ENCODE measurements around the gene ADAM19.
"Not testable (repeated sequence)": the region's sequence is repeated elsewhere in the genome, so short reads cannot be mapped to it uniquely, and the experiment has no call there.

ADAM19 gene

DNA sequence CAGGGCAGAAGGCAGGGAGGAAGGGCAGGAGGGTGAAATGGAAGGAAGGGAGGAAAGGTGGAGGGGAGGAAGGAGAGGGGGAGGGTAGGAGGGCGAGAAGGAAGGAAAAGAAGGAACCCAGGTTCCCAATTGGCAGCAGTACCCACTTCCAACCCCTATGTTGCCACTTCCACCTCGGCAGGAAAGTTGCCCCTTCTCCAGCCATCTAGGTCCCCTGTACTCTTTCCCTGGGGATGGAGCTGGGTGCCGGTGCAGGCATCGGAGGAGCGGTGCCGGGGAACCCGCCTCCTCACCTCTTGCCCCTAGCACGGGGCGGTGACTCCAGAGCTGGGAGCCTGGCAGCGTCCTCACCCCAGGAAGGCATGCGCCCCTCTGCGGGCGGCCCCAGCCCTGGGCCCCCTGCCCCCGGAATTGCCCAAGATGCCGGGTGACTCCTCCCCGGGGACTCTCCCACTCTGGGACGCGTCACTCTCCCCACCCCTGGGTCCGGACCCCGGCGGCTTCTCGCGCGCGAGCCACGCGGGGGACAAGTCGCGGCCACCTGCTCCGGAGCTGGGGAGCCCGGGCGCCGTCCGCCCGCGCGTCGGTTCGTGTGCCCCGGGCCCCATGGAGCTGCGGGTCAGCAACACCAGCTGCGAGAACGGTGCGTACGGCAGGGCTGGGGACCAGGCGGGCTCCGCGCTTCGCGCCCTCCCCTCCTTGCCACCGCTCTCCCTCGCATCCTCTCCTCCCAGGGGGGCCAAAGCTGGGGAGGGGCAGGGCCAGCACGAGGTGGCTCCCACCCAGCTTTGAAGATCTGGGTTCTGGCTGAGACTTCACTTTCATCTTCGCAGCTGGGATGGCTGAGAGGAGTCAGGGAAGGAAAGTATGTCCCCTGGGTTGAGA is 115.6 kb downstream of the ADAM19 start, which contains the start of gene NIPAL4:
NIPAL4 (plus strand) TSS at position 499 of the 885 bp plus-strand sequence; CDS start at position 607, 108 bp downstream.
- DNase-seq: no peak

DNA sequence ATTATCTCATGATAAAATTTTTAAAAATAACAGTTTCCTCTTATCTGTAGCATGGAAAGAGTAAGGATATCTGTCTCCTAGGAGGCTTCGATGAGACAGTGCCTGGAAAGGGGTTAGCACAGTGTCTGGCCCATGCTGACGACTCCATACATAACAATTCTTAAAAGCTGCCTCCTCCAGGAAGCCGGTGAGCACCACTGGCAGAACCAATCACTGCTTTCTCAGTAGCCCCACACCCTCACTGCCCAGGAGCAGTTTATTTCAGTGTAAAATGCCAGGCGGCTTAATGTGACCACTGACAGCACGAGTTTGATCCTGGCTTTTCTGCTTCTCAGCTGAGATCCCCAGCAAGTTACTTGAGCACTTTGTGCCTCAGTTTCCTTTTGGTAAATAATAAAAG is 116.7 kb downstream of the ADAM19 start:
- DNase-seq: no peak

DNA sequence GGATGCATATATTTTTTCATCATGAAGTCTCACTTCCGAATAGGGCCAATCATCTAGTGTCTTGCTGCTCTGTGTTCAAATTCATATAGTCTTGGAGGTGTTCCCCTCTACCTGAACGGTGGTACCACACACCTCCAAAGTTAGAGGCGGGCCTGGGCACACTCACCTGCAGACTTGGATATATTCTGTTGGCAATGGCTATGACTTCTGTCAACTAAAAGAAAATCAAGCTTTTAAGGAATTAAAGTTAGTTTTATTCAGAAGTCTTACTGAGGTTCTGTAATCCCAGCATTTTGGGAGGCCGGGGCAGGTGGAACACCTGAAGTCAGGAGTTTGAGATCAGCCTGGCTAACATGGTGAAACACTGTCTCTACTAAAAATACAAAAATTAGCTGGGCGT is 118.2 kb downstream of the ADAM19 start:
- DNase-seq: no peak

DNA sequence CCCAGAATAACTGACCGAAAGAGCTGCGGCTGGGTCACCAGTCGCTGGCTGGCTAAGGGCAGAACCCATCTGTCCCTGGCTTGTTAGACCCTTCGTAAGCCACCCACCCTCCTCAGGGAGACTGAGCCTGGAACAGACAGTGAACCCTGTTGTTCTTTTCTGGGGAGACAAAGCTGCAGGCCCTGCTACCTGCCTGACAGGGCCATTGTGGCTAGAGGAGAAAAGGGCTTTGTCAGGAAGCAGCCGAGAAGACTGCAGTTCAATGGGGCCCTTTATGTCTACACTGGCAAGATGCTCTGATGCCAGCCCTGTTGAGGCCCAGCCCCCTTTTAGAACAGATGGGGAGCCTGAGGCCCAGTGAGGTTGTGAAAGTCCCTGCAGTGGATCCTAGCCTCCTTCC is 119.3 kb downstream of the ADAM19 start:
- no peak for DNase-seq

DNA sequence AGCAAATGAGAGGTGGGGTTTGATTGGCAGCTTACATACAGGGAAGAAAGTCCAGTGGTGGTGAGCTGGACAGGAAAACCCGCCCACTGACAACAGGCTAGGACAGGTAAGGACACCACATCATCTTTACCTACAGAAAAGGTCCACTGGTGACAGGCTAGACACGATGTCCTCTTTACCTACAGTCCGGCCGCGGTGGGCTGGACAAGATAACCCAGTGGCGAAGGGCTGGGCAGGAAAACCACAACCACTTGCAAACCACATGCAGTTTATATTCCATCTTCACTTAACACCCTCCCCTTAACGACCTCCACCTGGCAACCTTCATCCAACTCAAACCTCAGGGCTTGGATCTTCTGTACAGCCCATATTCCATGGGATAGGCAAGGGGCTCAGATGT is 120.5 kb downstream of the ADAM19 start:
- no peak for DNase-seq

DNA sequence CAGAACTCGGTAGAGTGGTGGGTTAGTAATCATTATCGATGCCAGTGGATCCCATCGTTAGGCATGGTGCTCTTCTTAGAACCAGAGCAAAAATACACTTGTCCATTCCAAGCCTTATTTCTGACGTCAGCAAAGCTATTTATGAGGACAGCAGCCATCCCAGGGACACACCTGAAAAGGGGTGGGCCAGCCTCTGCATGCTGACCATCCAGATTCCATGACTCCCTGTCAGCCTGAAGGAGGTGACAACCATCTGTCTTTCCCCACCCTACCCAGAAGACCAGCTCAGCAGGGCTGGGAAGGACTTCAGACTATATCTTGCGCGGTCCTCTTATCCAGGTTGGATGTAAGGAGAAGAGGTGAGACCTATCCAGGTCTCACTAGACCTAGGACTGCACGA is 121.3 kb downstream of the ADAM19 start:
- no peak for DNase-seq

DNA sequence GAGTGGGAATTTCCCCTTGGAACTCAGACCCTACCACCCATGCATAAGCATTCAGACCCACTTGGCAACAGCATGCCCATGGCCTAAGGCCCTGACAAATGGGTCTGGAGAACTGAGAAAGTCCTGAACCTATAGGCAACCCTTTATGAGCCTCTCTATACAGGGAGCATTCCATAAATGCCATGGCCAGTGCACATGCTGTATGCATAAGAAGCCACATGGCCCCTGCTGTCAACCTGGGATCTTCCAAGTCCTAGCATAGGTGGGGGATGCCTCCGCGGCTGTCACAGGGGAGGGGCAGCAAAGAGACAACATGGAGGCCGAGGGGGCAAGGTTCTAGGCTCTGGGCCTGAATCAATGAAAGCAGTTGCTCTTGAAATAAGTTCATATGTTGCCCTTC is 123.8 kb downstream of the ADAM19 start:
- no peak for DNase-seq

DNA sequence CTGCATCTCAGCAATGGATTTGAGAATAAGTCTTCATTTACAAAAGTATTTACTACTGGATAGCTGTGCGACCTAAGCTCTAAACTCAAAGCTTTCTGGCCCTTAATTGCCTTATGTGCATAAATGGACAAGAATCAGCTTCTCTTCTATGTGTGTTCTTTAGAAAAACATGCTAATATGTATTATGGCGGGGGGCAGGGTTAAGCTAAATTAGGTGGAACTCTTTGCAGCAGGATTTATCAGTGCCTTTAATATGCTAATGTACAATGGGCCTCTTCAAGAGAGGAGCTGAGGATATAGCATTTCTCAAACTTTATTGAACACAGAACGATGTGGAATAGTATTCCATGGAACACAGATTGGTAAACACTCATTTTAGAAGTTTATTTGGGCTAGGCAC is 125.6 kb downstream of the ADAM19 start:
- no peak for DNase-seq

DNA sequence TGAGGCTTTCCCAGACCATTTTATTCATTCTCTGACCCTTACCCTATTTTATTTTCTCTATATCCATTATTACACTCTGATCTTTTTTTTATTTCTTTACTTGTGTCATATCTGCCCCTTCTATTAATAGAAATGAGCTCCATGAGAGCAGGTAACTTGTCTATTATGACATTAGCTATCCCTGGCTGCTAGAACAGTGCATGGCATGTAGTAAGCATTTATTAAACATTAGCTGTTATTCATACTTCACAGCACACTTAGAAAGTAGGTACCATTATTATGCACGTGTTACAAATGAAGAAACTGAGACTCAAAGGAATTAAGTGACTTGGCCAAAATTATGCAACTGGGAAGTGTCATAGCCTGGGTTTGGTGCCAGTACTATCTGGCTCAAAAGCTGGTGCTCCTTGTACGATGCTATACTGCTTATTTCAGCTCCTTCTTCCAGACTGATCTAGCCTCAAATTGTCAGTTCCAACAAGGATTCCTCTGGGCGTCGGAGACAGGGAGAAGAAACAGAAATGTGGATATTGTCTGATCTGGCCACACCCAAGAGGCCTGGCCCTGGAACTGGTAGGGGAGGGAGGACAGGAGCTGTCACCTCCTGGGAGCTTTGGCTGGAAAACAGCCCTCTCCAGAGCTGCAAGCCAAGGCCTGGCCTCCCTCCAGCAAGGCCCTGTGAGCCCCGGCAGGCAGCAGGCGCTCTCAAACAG is 126.4 kb downstream of the ADAM19 start:
- no peak for DNase-seq

DNA sequence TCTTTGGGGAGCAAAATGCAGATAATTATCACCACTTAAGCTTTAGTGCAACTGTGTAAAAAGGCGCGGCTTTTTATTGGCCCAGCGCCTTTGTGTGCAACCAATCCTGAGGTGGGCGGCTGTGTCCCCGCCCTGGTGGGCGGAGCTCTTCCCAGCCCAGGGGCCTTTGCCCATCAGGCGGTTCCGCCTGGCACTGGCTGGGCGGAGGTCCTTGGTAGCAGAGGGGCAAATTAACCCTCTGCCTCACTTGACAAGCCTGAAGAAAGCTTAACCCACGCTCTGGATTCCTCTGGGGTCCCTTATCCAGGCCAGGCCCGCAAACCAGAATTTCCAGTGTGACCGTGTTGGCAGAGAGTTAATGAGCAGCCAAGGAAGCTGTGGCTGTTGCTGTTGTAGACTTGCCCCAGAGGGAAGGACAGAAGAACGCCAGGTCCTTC is 128.4 kb downstream of the ADAM19 start:
- no peak for DNase-seq

DNA sequence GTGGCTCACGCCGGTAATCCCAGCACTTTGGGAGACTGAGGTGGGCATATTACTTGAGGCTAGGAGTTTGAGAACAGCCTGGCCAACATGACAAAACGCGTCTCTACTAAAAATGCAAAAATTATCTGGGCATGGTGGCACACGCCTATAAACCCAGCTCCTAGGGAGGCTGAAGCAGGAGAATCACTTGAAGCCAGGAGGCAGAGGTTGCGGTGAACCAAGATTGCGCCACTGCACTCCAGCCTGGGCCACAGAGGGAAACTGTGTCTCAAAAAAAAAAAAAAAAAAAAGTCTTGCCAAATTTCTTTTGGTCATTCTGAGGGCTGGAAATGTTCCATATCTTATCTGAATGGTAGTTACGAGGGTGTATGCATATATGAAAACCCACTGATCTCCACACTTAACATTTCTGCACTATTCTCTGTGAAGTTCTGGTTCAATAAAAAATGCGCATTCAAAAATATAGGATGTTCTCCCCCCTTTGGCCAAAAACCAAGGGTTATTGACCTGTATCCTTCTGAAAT is 129.1 kb downstream of the ADAM19 start:
- DNase-seq: no peak

DNA sequence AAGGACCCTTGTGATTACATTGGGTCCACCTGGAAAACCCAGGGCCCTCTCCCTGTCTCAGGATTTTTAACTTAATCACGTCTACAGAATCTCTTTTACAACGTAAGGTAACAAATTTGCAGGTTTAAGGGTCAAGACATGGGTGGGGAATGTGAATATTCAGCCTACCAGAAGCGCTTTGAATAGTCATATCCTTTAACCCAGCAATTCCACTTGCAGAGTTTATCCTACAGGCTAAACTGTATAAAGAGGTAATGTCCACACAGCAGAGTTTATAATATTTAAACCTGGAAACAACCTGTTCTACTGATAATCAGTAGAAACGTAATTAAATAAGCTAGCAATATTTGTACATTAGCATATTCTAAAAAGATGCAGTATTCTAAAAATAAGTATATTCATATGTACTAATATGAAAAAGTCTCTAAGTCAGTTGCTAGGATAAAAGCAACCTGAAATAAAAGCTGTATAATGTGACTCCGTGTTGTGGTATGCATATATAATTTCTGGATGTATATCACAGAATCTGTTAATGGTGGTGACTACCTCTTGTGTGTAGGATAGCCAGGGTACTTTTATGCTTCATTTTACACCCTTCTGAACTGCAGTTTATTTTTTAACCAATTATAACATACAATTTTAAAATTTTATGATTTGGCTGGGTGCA is 129.7 kb downstream of the ADAM19 start:
- DNase-seq: no peak

DNA sequence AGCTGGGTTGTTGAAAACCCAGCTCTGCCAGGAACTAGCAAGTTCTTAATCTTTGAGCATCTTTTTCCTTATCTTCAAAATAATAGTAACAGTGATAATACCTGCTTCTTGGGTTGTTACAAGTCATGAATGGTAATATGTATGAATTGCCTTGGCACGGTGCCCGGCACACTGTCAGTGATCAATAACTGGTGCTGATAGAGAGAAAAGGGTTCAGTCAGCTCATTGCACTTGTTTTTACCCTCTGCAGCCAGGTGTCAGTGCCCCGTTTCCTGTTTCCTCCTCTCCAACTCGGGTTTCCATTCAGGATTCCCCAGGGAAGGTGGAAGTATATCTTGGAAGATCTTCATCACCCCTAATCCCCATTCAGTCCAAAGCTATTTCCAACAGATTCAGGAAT is 131.4 kb downstream of the ADAM19 start:
- DNase-seq: no peak

DNA sequence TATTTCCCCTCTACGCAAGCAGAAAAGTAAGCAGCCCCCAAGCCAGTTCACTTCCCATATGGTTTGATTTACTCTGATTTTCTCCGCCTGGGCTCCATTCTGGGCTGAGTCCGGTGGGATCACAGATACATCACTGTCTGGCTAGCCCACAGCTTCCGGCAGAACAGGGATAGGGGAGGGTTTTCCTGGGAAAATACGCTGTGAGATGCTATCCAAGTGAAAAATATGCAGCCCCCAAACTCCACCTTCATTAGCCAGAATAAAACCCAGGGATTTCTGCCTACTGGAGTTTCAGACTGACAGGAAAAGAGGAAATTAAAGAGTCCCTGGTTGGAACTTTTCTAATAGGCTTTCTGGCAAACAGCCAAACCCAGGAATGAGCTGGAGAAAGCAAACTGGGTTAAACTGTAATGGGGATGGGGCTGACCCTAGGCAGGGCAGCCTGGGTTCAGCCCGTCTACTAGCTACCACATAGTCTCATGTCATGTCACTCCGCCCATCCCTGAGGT is 132.5 kb downstream of the ADAM19 start:
- DNase-seq: no peak

DNA sequence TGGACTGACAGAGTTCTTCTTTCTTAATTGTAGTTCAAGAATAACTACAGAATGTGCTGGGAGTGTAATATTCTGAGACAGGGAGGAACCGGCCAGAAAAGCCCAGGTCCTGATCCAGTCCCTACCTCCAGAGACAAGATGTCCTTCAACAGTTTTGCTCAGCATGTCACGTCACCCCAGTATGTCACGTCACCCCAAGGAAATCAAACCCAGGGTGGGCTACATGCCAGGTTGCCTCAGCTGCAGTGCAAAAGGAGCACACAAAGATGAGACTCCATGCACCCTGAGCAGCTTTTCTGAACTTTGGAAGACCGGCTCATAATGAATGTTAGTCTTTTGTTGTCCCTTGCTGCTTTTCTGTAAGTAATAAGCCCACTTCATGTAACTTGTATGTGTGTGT is 141.5 kb downstream of the ADAM19 start:
- DNase-seq: no peak

DNA sequence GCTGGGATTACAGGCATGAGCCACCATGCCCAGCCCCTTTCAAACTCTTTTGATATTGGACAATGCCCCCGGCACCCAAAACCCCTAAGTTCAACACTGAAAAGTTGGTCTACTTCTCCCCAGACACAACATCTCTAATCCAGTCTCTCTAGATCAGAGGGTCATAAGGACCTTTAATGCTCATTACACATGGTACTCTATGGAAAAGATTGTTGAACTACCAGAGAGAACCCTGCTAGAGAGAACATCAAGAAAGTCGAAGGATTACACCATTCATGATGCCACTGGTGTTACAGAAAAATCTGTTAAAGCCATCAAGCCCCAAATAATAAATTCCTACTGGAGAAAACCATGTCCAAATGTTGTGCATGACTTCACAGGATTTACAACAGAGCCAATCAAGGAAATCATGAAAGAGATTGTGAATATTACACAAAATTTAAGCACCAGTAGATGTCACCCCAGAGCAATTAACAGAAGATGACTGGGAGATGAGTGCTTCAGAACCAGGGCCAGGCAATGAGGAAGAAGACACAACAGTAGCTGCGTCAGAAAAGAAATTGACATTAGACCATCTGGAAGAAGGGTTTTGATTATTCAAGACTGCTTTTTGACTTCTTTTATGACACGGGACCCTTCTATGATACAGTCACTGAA is 143.9 kb downstream of the ADAM19 start:
- DNase-seq: peak; percentile 32

DNA sequence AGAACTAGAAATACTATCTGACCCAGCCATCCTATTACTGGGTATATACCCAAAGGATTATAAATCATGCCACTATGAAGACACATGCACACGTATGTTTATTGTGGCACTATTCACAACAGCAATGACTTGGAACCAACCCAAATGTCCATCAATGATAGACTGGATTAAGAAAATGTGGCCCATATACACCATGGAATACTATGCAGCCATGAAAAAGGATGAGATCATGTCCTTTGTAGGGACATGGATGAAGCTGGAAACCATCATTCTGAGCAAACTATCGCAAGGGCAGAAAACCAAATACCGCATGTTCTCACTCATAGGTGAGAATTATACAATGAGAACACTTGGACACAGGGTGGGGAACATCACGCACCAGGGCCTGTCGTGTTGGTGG is 145.7 kb downstream of the ADAM19 start:
- DNase-seq: not testable (repeated sequence)

Data from NCI-H226 (cell line).